GM12873 (cell line): ENCODE measurements around the gene DNAJC13.

ENCODE experiments used
- CTCF ChIP-seq: IDR thresholded peaks from 2 replicates; pipeline ENCODE4 v1.5.1; 2012; ENCODE audit warnings: low read depth, mild to moderate bottlenecking, moderate library complexity, low read length, control low read depth; ENCODE audit not compliant: insufficient read depth; ENCODE audit errors: missing control alignments

DNAJC13 gene

GRCh38 chr3:132382267-132382666 is 35.0 kb upstream of the DNAJC13 start:
- no peak for TF ChIP-seq CTCF

GRCh38 chr3:132382688-132383194 is 34.6 kb upstream of the DNAJC13 start:
- no peak for TF ChIP-seq CTCF

- TF ChIP-seq CTCF: no peak
Observed at GRCh38 chr3:132386259-132386658, 31.0 kb upstream of the DNAJC13 start.

- TF ChIP-seq CTCF: no peak
Observed at GRCh38 chr3:132394320-132394719, 23.0 kb upstream of the DNAJC13 start.

GRCh38 chr3:132395126-132395525 is 22.2 kb upstream of the DNAJC13 start:
- no peak for TF ChIP-seq CTCF

GRCh38 chr3:132396255-132396654 is 21.0 kb upstream of the DNAJC13 start:
- TF ChIP-seq CTCF: no peak

- peak; percentile 80 for TF ChIP-seq CTCF
Observed at GRCh38 chr3:132399054-132399929, 18.0 kb upstream of the DNAJC13 start.
